GM12878 (cell line): ENCODE measurements around the gene FAM98C. TPM values are rescaled to one million over a fixed set of nuclear protein-coding genes. Genes with fewer than 3 reads are reported as not detected.
A peak's percentile ranks its signal among the peaks of the same experiment; 100 is the strongest.

Source experiments
- ATAC-seq: fragments of 200-7000 bp; cut with Tn5 transposase; 3 replicates; pipeline ENCODE4 v1.9.1; 2020; ENCODE audit warnings: mild to moderate bottlenecking, moderate library complexity
- BruUV-seq: library from RNA; stranded (reverse); fragments of 400-500 nt; replicated peaks from 2 replicates; lab custom pipeline; 2021; lab: Mats Ljungman, UMichigan
- CTCF ChIA-PET: fragments of 300-600 bp; sonication (Branson Sonifier 250); formaldehyde crosslinking; extraction: SDS; loops from one replicate; lab custom pipeline; 2021; ENCODE audit warnings: inconsistent platforms; lab: Yijun Ruan, JAX
- POLR2A ChIA-PET: fragments of 350-600 bp; formaldehyde crosslinking; extraction: SDS; loops from one replicate; lab custom pipeline; 2021; ENCODE audit warnings: inconsistent platforms; lab: Charles Lee
- RAD21 ChIA-PET: fragments of 300-600 bp; sonication (Branson Sonifier 250); formaldehyde crosslinking; loops from one replicate; lab custom pipeline; 2023; ENCODE audit warnings: antibody characterized with exemption; ENCODE audit not compliant: unreplicated experiment; lab: Charles Lee
- SMC1A ChIA-PET: fragments of 300-600 bp; sonication (Branson Sonifier 250); formaldehyde crosslinking; loops from one replicate; lab custom pipeline; 2023; ENCODE audit not compliant: unreplicated experiment, uncharacterized antibody; lab: Charles Lee
- DNase-seq: peaks from one replicate; pipeline ENCODE4 v3.0.0-alpha.2; 2011; ENCODE audit warnings: low read depth, low spot score
- FAIRE-seq: peaks from 3 replicates; lab custom pipeline; 2011; peaks lifted over from hg19 to GRCh38; lab: Jason Lieb, UNC
- H2AFZ ChIP-seq: 2 replicates; pipeline ENCODE4 v1.6.0; 2011; ENCODE audit warnings: low read depth, low read length, control low read depth; ENCODE audit not compliant: control insufficient read depth
- H3K27ac ChIP-seq: 2 replicates; pipeline ENCODE4 v1.5.1; 2011; ENCODE audit warnings: control low read depth; ENCODE audit not compliant: control insufficient read depth, insufficient read depth
- H3K27me3 ChIP-seq, 2 experiments: replicated peaks in 1 of 2; 2 replicates each; pipeline versions ENCODE4 v1.6.0 to v1.6.1; 2011; ENCODE audit warnings: low read length in 1 of 2; ENCODE audit not compliant: control insufficient read depth in 2 of 2, insufficient read depth in 2 of 2
- H3K36me3 ChIP-seq, 2 experiments: 2 replicates each; pipeline ENCODE4 v1.5.1; 2011; ENCODE audit warnings: low read length in 1 of 2; ENCODE audit not compliant: control insufficient read depth in 2 of 2, insufficient read depth in 2 of 2
- H3K4me1 ChIP-seq: 2 replicates; pipeline ENCODE4 v1.6.1; 2011; ENCODE audit warnings: mild to moderate bottlenecking, low read length, moderate library complexity, mixed read lengths; ENCODE audit not compliant: control insufficient read depth, insufficient read depth
- H3K4me2 ChIP-seq: 2 replicates; pipeline ENCODE4 v1.6.0; 2011; ENCODE audit warnings: control low read depth; ENCODE audit not compliant: control insufficient read depth, insufficient read depth
- H3K4me3 ChIP-seq: fragments of 200-600 bp; sonication (generic); 2 replicates; pipeline ENCODE4 v1.5.1; 2016
- H3K79me2 ChIP-seq: 2 replicates; pipeline ENCODE4 v1.6.0; 2011; ENCODE audit warnings: low read length; ENCODE audit not compliant: control insufficient read depth, insufficient read depth
- H3K9ac ChIP-seq: 2 replicates; pipeline ENCODE4 v1.8.0; 2011; ENCODE audit warnings: low read length, control low read depth, mixed read lengths; ENCODE audit not compliant: control insufficient read depth, insufficient read depth
- H3K9me3 ChIP-seq: replicated peaks from 3 replicates; pipeline ENCODE4 v1.5.1; 2011; ENCODE audit warnings: mild to moderate bottlenecking, low read length; ENCODE audit not compliant: control insufficient read depth, insufficient read depth
- H4K20me1 ChIP-seq: 2 replicates; pipeline ENCODE4 v1.6.0; 2011; ENCODE audit not compliant: control insufficient read depth, insufficient read depth
- HDAC2 ChIP-seq: fragments of 200-600 bp; sonication (generic); IDR thresholded peaks from 2 replicates; pipeline ENCODE4 v1.6.1; 2017
- HDAC6 ChIP-seq: fragments of 200-600 bp; sonication (generic); IDR thresholded peaks from one replicate; pipeline ENCODE4 v1.8.0; 2017; ENCODE audit warnings: antibody characterized with exemption; ENCODE audit not compliant: unreplicated experiment
- NR2C2 ChIP-seq: IDR thresholded peaks from 2 replicates; pipeline ENCODE4 v1.6.1; 2011; ENCODE audit warnings: borderline replicate concordance, low read depth; ENCODE audit not compliant: control insufficient read depth, insufficient read length
- RAD21 ChIP-seq: IDR thresholded peaks from 2 replicates; pipeline ENCODE4 v1.6.1; 2011; ENCODE audit warnings: mild to moderate bottlenecking, low read depth, low read length, moderate library complexity; ENCODE audit not compliant: insufficient read depth
- SREBF2 ChIP-seq: IDR thresholded peaks from 2 replicates; pipeline ENCODE4 v1.6.1; 2012; ENCODE audit warnings: mild to moderate bottlenecking, low read length
- TCF7 ChIP-seq: IDR thresholded peaks from 2 replicates; pipeline ENCODE4 v1.6.1; 2014; ENCODE audit warnings: antibody characterized with exemption, borderline replicate concordance
- WGBS: methylation state at CpG from one replicate; pipeline ENCODE4 v1.1.6; 2016; ENCODE audit warnings: low lambda C conversion rate; ENCODE audit not compliant: insufficient replicate concordance, insufficient coverage; ENCODE audit errors: missing lambda C conversion rate; 5-methylcytosine and 5-hydroxymethylcytosine counted together
- in situ Hi-C: fragments of 300-500 bp; cut with MboI; formaldehyde crosslinking; loops from 9 replicates; pipeline ENCODE4 v1.14.3; 2018; ENCODE audit warnings: mixed read lengths
- intact Hi-C: fragments of 100-400 bp; cut with micrococcal nuclease; formaldehyde crosslinking; loops from one replicate; pipeline ENCODE4 v1.14.2; 2022; ENCODE audit not compliant: unreplicated experiment
- polyA plus RNA-seq, 11 experiments: library from polyadenylated mRNA; depleted of rRNA in 4 of 11; unstranded in 6 of 11; stranded (reverse) in 5 of 11; fragments of >200 nt; fragmentation: Nextera tagmentation in 4 of 11; fragmentation: Illumina TruSeq in 1 of 11; extraction: Ambion mirVana in 4 of 11; extraction: Trizol in 1 of 11; gene quantifications; 1 replicate in 1 of 11; 2 replicates in 10 of 11; pipeline versions ENCODE4 v1.2.1 to v1.2.3, GENCODE V29; 2011 to 2016; ENCODE audit warnings: inconsistent platforms in 2 of 11, missing spikeins in 2 of 11, low read depth in 1 of 11
- total RNA-seq, 4 experiments: library from RNA; depleted of rRNA in 3 of 4; stranded (reverse); fragments of >200 nt in 3 of 4; fragmentation: Illumina TruSeq in 1 of 4; extraction: Trizol in 1 of 4; gene quantifications; 2 replicates each; pipeline versions ENCODE4 v1.2.1 to v1.2.3, GENCODE V29; 2013 to 2021
- TF ChIP-seq, protein P1 (sequence below): fragments of 450-650 bp; IDR thresholded peaks from 2 replicates; pipeline ENCODE4 v1.6.1; 2017; ENCODE audit warnings: borderline replicate concordance
- TF ChIP-seq, protein P2 (sequence below): IDR thresholded peaks from 2 replicates; pipeline ENCODE4 v1.6.1; 2012; ENCODE audit warnings: low read length, inconsistent platforms
- TF ChIP-seq, protein P3 (sequence below): fragments of 450-650 bp; formaldehyde crosslinking; IDR thresholded peaks from 2 replicates; pipeline ENCODE4 v1.4.0; 2020; ENCODE audit warnings: mild to moderate bottlenecking, moderate library complexity

FAM98C gene
- total and polyA plus RNA-seq, 10 of the 15 experiments (the other 5 are each of a cell fraction or from before 2014, with no cell fraction given) = 1.4 to 17.2 (median 9.5) TPM

DNA sequence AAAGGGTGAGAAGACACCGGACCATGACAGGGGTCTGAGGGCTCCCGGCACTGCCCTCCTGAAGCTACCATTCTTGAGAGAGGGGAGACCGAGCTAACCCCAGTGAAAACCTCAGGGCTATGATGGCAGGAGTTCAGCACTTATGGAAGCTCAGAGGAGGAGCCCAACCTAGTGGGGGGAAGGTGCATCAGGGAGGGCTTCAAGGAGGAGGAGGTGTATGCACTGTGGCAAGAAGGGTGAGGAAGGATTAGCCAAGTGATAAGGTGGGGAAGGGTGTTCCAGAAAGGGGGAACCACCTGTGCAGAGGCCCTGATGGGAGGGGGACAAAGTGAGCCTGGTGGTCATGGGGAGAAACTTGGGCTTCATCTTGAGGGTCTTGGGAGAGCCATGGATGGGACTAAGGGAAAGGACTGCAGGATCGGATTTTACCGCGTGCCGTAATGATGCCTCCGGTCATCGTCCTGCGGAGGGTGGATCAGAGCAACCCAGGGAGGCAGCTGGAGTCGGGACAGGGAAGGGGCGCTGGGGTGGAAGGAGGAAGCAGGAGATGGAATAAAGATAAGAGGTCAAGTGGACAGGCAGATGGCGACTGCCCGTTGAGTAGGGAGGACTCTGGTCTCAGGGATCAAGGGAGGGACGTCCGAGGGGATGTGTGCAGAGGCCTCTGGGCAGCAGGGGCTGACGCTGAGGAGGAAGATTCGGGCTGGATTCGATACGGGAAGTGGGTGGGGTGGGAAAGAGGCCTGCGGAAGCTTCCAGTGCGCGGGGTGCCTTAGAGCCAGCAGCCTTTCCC is 41.9 kb upstream of the FAM98C start:
- intact Hi-C loops = no loop called here
- no peak for ATAC-seq
- Histone ChIP-seq H3K4me3 (no peak overlapping the region), H3K4me1 (no peaks in the 10 kb centered on the region; the same call in 1 of the 2 replicates), H3K27ac (no peak overlapping the region), H3K4me2 (0 out of 2 replicates have a peak overlapping the region, but pooled peaks have one; percentile 59), H3K36me3 (no peaks in the 10 kb centered on the region), H4K20me1 (no peaks in the 10 kb centered on the region)
- FAIRE-seq = no peak
- no peak for DNase-seq
- CTCF ChIA-PET = interaction anchor here (0.7 kb wide), 1 partner anchor 14 kb away, joined by 3 read pairs; no protein-coding TSS in a partner anchor
- no TSS peak for BruUV-seq
- TF ChIP-seq, protein P1, sequence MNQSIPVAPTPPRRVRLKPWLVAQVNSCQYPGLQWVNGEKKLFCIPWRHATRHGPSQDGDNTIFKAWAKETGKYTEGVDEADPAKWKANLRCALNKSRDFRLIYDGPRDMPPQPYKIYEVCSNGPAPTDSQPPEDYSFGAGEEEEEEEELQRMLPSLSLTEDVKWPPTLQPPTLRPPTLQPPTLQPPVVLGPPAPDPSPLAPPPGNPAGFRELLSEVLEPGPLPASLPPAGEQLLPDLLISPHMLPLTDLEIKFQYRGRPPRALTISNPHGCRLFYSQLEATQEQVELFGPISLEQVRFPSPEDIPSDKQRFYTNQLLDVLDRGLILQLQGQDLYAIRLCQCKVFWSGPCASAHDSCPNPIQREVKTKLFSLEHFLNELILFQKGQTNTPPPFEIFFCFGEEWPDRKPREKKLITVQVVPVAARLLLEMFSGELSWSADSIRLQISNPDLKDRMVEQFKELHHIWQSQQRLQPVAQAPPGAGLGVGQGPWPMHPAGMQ = no peak
- TF ChIP-seq HDAC2 (no peak), TCF7 (no peak)
- TF ChIP-seq, all 136 proteins: peak for 0
- no peak overlapping the region for H3K9ac ChIP-seq
- 28% methylated on average over 22 of the region's 23 CpGs for WGBS
- peak overlapping the region; percentile 28; the same call in 1 of the 2 replicates for H2AFZ ChIP-seq
- in situ Hi-C loops = no loop called here
- ChIA-PET POLR2A (no interaction called here), RAD21 (no interaction called here), SMC1A (interaction anchor here (0.6 kb wide), 1 partner anchor 184 kb away, joined by 3 read pairs; no protein-coding TSS in a partner anchor)
- no peaks in the 10 kb centered on the region for H3K79me2 ChIP-seq
- H3K27me3 ChIP-seq = peaks cover 0 to 2% of the 10 kb centered on the region in 2 experiments; a peak in 3 of 4 replicates
- H3K9me3 ChIP-seq = no peaks in the 10 kb centered on the region

DNA sequence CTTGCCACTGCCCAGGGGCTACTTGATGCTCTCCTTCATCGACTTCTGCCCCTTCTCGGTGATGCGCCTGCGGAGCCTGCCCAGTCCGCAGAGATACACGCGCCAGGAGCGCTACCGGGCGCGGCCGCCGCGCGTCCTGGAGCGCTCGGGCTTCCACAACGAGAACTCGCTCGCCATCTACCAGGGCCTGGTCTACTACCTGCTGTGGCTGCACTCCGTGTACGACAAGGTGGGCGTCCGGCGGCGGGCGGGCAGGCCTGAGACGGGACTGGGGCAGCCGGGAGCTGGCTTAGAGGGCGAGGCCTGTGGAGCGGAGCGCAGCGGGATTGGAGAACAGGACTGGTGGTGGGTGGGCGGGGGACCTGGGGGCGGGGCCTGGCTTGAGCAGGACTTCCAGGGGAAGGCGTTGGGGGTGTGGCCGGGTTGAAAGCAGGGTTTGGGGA is 41.2 kb upstream of the FAM98C start:
- WGBS = 7% methylated on average over 29 of the region's 37 CpGs
- H3K4me3 ChIP-seq = peak overlapping the region; percentile 71; the same call in 1 of the 2 replicates
- peak; percentile 82 for ATAC-seq
- SMC1A ChIA-PET = no interaction called here
- no peak for DNase-seq
- no peak overlapping the region for H3K27ac ChIP-seq
- RAD21 ChIA-PET = no interaction called here
- no peaks in the 10 kb centered on the region for H3K36me3 ChIP-seq
- FAIRE-seq = no peak
- CTCF ChIA-PET = no interaction called here
- in situ Hi-C loops (no loop called here), intact Hi-C loops (no loop called here)
- H3K9me3 ChIP-seq = no peaks in the 10 kb centered on the region
- H3K9ac ChIP-seq = no peak overlapping the region; the same call in 1 of the 2 replicates
- no peaks in the 10 kb centered on the region; the same call in 1 of the 2 replicates for H3K4me1 ChIP-seq
- peak overlapping the region; percentile 95 for H3K4me2 ChIP-seq
- POLR2A ChIA-PET = no interaction called here
- no peaks in the 10 kb centered on the region for H4K20me1 ChIP-seq
- H2AFZ ChIP-seq = peak overlapping the region; percentile 77
- H3K79me2 ChIP-seq = no peaks in the 10 kb centered on the region
- BruUV-seq = no TSS peak
- H3K27me3 ChIP-seq = peaks cover 0 to 2% of the 10 kb centered on the region in 2 experiments; a peak in 3 of 4 replicates
- peak; percentile 31 for TF ChIP-seq HDAC6
- no peak for TF ChIP-seq NR2C2
- TF ChIP-seq, protein P2, sequence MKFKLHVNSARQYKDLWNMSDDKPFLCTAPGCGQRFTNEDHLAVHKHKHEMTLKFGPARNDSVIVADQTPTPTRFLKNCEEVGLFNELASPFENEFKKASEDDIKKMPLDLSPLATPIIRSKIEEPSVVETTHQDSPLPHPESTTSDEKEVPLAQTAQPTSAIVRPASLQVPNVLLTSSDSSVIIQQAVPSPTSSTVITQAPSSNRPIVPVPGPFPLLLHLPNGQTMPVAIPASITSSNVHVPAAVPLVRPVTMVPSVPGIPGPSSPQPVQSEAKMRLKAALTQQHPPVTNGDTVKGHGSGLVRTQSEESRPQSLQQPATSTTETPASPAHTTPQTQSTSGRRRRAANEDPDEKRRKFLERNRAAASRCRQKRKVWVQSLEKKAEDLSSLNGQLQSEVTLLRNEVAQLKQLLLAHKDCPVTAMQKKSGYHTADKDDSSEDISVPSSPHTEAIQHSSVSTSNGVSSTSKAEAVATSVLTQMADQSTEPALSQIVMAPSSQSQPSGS = no peak
- TF ChIP-seq, protein P3, sequence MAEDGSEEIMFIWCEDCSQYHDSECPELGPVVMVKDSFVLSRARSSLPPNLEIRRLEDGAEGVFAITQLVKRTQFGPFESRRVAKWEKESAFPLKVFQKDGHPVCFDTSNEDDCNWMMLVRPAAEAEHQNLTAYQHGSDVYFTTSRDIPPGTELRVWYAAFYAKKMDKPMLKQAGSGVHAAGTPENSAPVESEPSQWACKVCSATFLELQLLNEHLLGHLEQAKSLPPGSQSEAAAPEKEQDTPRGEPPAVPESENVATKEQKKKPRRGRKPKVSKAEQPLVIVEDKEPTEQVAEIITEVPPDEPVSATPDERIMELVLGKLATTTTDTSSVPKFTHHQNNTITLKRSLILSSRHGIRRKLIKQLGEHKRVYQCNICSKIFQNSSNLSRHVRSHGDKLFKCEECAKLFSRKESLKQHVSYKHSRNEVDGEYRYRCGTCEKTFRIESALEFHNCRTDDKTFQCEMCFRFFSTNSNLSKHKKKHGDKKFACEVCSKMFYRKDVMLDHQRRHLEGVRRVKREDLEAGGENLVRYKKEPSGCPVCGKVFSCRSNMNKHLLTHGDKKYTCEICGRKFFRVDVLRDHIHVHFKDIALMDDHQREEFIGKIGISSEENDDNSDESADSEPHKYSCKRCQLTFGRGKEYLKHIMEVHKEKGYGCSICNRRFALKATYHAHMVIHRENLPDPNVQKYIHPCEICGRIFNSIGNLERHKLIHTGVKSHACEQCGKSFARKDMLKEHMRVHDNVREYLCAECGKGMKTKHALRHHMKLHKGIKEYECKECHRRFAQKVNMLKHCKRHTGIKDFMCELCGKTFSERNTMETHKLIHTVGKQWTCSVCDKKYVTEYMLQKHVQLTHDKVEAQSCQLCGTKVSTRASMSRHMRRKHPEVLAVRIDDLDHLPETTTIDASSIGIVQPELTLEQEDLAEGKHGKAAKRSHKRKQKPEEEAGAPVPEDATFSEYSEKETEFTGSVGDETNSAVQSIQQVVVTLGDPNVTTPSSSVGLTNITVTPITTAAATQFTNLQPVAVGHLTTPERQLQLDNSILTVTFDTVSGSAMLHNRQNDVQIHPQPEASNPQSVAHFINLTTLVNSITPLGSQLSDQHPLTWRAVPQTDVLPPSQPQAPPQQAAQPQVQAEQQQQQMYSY (CRISPR knock-in tag) = no peak
- TF ChIP-seq SREBF2 = no peak
- no peak for TF ChIP-seq RAD21
